ENCODE data around the gene DMD.

- TF ChIP-seq EZH2 (IDR thresholded peaks at IDR 0.05; ENCODE audit: insufficient read depth, poor library complexity, severe bottlenecking): no peak
- TF ChIP-seq EZH2phosphoT487 (IDR thresholded peaks at IDR 0.05; ENCODE audit: insufficient read depth, low read depth): no peak
Measured at GRCh38 chrX:31589503-31589902, 1621.8 kb downstream of the DMD start.

Measured in GM23248 (cell line).